Keratinocyte (primary cell): ENCODE measurements around the gene CCDC40. TPM values are rescaled to one million over a fixed set of nuclear protein-coding genes. Genes with fewer than 3 reads are reported as not detected.

Experiments used
- DNase-seq: peaks from one replicate; pipeline ENCODE4 v3.0.0-alpha.2; 2011; ENCODE audit warnings: low read depth, missing footprints, low spot score
- FAIRE-seq: peaks from 2 replicates; lab custom pipeline; 2011; peaks lifted over from hg19 to GRCh38; lab: Jason Lieb, UNC
- H2AFZ ChIP-seq: 2 replicates; pipeline ENCODE4 v1.6.0; 2012; ENCODE audit warnings: low read length, control low read depth, inconsistent platforms; ENCODE audit not compliant: control insufficient read depth
- H3K27ac ChIP-seq: 2 replicates; pipeline ENCODE4 v1.5.1; 2011; ENCODE audit warnings: low read length; ENCODE audit not compliant: control insufficient read depth, insufficient read depth
- H3K27me3 ChIP-seq: 3 replicates; pipeline ENCODE4 v1.6.0; 2011; ENCODE audit warnings: low read length; ENCODE audit not compliant: control insufficient read depth, insufficient read depth; ENCODE audit errors: extremely low read depth
- H3K36me3 ChIP-seq, 2 experiments: 2 replicates in 1 of 2; 3 replicates in 1 of 2; pipeline ENCODE4 v1.5.1; 2011; ENCODE audit warnings: low read length in 2 of 2, mild to moderate bottlenecking in 1 of 2; ENCODE audit not compliant: control insufficient read depth in 2 of 2, insufficient read depth in 2 of 2; ENCODE audit errors: extremely low read depth in 1 of 2
- H3K4me1 ChIP-seq: 3 replicates; pipeline ENCODE4 v1.5.1; 2011; ENCODE audit warnings: low read length; ENCODE audit not compliant: control insufficient read depth, insufficient read depth; ENCODE audit errors: extremely low read depth
- H3K4me2 ChIP-seq: 3 replicates; pipeline ENCODE4 v1.6.0; 2011; ENCODE audit warnings: low read depth, low read length; ENCODE audit not compliant: control insufficient read depth, insufficient read depth; ENCODE audit errors: extremely low read depth
- H3K4me3 ChIP-seq, 3 experiments: fragments of 200-600 bp in 1 of 3; sonication (generic) in 1 of 3; 2 replicates in 2 of 3; 3 replicates in 1 of 3; pipeline ENCODE4 v1.5.1; 2011 to 2016; ENCODE audit warnings: low read length in 3 of 3, mild to moderate bottlenecking in 3 of 3, control low read depth in 2 of 3, inconsistent platforms in 1 of 3, low read depth in 1 of 3, mixed read lengths in 1 of 3, mixed run types in 1 of 3, moderate library complexity in 1 of 3; ENCODE audit not compliant: control insufficient read depth in 2 of 3, insufficient read depth in 2 of 3; ENCODE audit errors: extremely low read depth in 1 of 3
- H3K79me2 ChIP-seq: 2 replicates; pipeline ENCODE4 v1.6.0; 2012; ENCODE audit warnings: low read length; ENCODE audit not compliant: control insufficient read depth, insufficient read depth
- H3K9ac ChIP-seq: 3 replicates; pipeline ENCODE4 v1.6.0; 2011; ENCODE audit warnings: low read length; ENCODE audit not compliant: control insufficient read depth, insufficient read depth; ENCODE audit errors: extremely low read depth
- H3K9me1 ChIP-seq: 3 replicates; pipeline ENCODE4 v1.6.0; 2011; ENCODE audit warnings: low read length; ENCODE audit not compliant: control insufficient read depth, insufficient read depth; ENCODE audit errors: extremely low read depth
- H3K9me3 ChIP-seq: 2 replicates; pipeline ENCODE4 v1.5.1; 2012; ENCODE audit warnings: low read depth, low read length; ENCODE audit not compliant: control insufficient read depth
- H4K20me1 ChIP-seq: 3 replicates; pipeline ENCODE4 v1.6.0; 2011; ENCODE audit warnings: low read length; ENCODE audit not compliant: control insufficient read depth, insufficient read depth; ENCODE audit errors: extremely low read depth
- EZH2 ChIP-seq: IDR thresholded peaks from one replicate; pipeline ENCODE4 v1.6.1; 2012; ENCODE audit warnings: inconsistent platforms, mild to moderate bottlenecking, low read length, moderate library complexity
- dilution Hi-C: fragments of 300-500 bp; cut with MboI; formaldehyde crosslinking; loops from one replicate; pipeline ENCODE4 v1.7.0; 2020; ENCODE audit warnings: low sequenced_read_pairs; ENCODE audit not compliant: extremely low pct_ligation_motif_present
- polyA plus RNA-seq, 5 experiments: library from polyadenylated mRNA; depleted of rRNA in 3 of 5; stranded (reverse) in 3 of 5; stranded (forward) in 1 of 5; unstranded in 1 of 5; fragments of >200 nt; gene quantifications; 1 replicate in 1 of 5; 2 replicates in 3 of 5; 3 replicates in 1 of 5; pipeline versions ENCODE4 v1.2.1 to v1.2.3, GENCODE V29; 2011 to 2012; ENCODE audit warnings: missing spikeins in 2 of 5, low read depth in 1 of 5, low replicate concordance in 1 of 5
- TF ChIP-seq, protein P1 (sequence below), 3 experiments: IDR thresholded peaks in 1 of 3; conservative IDR thresholded peaks in 1 of 3; optimal IDR thresholded peaks in 1 of 3; 2 replicates in 2 of 3; 3 replicates in 1 of 3; pipeline versions ENCODE3 to v1.5.1; 2011; ENCODE audit warnings: low read length in 3 of 3, mild to moderate bottlenecking in 3 of 3, moderate library complexity in 2 of 3, control low read depth in 1 of 3, inconsistent platforms in 1 of 3; ENCODE audit not compliant: insufficient read depth in 2 of 3; ENCODE audit errors: extremely low read depth in 1 of 3

The CCDC40 gene
- polyA plus RNA-seq, 1 donor (not counting 4 experiments of a cell fraction or from before 2014, with no cell fraction given), result 2.4 TPM

DNA sequence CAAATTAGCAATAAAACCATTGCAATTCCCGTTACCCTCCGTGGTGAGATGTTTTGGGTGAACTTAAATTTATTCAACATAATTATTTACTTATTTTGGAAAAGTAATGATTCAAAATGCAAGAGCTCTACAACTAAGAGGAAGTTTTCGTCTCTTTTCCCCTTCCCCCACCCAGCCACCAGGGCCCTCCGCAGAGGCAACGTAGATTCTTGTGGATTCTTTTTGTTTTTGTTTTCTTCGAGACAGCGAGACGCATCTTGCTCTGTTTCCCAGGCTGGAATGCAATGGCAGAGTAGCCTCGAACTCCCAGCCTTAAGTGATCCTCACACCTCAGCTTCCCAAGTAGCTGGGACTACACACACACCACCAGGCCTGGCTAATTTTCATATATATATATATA, 19.2 kb downstream of the CCDC40 start:
- no peaks in the 10 kb centered on the region for H3K79me2 ChIP-seq
- no peak overlapping the region for H2AFZ ChIP-seq
- no peaks in the 10 kb centered on the region for H3K9me1 ChIP-seq
- no peaks in the 10 kb centered on the region for H3K9me3 ChIP-seq
- dilution Hi-C loops, result no loop called here
- H4K20me1 ChIP-seq, result no peaks in the 10 kb centered on the region
- no peak overlapping the region for H3K27ac ChIP-seq
- no peak for FAIRE-seq
- TF ChIP-seq, protein P1, sequence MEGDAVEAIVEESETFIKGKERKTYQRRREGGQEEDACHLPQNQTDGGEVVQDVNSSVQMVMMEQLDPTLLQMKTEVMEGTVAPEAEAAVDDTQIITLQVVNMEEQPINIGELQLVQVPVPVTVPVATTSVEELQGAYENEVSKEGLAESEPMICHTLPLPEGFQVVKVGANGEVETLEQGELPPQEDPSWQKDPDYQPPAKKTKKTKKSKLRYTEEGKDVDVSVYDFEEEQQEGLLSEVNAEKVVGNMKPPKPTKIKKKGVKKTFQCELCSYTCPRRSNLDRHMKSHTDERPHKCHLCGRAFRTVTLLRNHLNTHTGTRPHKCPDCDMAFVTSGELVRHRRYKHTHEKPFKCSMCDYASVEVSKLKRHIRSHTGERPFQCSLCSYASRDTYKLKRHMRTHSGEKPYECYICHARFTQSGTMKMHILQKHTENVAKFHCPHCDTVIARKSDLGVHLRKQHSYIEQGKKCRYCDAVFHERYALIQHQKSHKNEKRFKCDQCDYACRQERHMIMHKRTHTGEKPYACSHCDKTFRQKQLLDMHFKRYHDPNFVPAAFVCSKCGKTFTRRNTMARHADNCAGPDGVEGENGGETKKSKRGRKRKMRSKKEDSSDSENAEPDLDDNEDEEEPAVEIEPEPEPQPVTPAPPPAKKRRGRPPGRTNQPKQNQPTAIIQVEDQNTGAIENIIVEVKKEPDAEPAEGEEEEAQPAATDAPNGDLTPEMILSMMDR (optimal IDR thresholded peaks at IDR 0.05 in 1 of 3, IDR thresholded peaks at IDR 0.05 in 1 of 3, conservative IDR thresholded peaks at IDR 0.05 in 1 of 3; ENCODE audit: extremely low read depth in 1 of 3, insufficient read depth in 2 of 3, low read length in 3 of 3), result no peak
- TF ChIP-seq EZH2, result no peak
- DNase-seq, result no peak
- no peak overlapping the region for H3K4me2 ChIP-seq
- no peaks in the 10 kb centered on the region for H3K36me3 ChIP-seq
- H3K4me3 ChIP-seq, result no peak overlapping the region
- H3K4me1 ChIP-seq, result no peaks in the 10 kb centered on the region
- no peaks in the 10 kb centered on the region for H3K27me3 ChIP-seq
- no peak overlapping the region for H3K9ac ChIP-seq

DNA sequence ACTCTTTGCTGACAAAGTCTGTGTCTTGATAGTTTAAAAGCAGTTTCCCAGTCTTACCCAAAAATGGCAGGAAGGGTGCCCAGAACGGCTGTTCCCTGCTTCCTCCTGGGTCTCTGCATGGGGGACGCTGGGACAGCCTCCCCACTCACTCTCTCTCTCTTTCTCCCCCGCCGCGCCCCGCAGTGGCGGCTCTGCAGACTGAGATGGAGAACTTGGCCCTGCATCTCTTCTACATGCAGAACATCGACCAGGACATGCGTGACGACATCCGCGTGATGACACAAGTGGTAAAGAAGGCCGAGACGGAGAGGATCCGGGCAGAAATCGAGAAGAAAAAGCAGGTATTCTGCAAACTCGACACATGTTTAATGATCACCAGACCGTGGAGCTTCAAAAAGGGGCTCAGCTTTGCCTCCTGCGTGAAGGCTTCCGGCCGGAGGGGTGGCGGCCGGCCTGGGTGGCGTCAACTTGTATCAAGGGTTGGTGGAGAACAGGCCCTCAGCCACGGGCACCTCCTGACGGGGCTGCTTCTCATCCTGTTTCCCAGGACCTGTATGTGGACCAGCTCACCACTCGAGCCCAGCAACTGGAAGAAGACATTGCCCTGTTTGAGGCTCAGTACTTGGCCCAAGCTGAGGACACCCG, 22.0 kb downstream of the CCDC40 start:
- no peaks in the 10 kb centered on the region for H3K4me1 ChIP-seq
- dilution Hi-C loops, result no loop called here
- no peak overlapping the region for H3K9ac ChIP-seq
- no peaks in the 10 kb centered on the region for H3K36me3 ChIP-seq
- H4K20me1 ChIP-seq, result no peaks in the 10 kb centered on the region
- no peak overlapping the region for H3K4me2 ChIP-seq
- H3K9me3 ChIP-seq, result no peaks in the 10 kb centered on the region
- no peak overlapping the region for H3K27ac ChIP-seq
- no peaks in the 10 kb centered on the region for H3K9me1 ChIP-seq
- H3K27me3 ChIP-seq, result no peaks in the 10 kb centered on the region
- DNase-seq (no peak), FAIRE-seq (no peak)
- no peaks in the 10 kb centered on the region for H3K79me2 ChIP-seq
- no peak overlapping the region for H3K4me3 ChIP-seq
- TF ChIP-seq, protein P1 (optimal IDR thresholded peaks at IDR 0.05 in 1 of 3, IDR thresholded peaks at IDR 0.05 in 1 of 3, conservative IDR thresholded peaks at IDR 0.05 in 1 of 3; ENCODE audit: extremely low read depth in 1 of 3, insufficient read depth in 2 of 3, low read length in 3 of 3), result no peak
- TF ChIP-seq EZH2, result no peak
- no peak overlapping the region for H2AFZ ChIP-seq
